Prostate gland (tissue), 2 donors: Measurements from ENCODE around the gene IL2RA. TPM values are rescaled to one million over a fixed set of nuclear protein-coding genes. Genes with fewer than 3 reads are reported as not detected.

Source experiments
- DNase-seq: peaks from one replicate; pipeline ENCODE4 v3.0.0-alpha.2; 2019; ENCODE audit warnings: low spot score
- H3K27ac ChIP-seq, 2 donors: fragments of 200-600 bp; sonication (generic); 2 replicates each; pipeline ENCODE4 v1.5.1; 2017 to 2019
- H3K27me3 ChIP-seq: fragments of 200-600 bp; sonication (generic); replicated peaks from 2 replicates; pipeline ENCODE4 v1.5.1; 2019; ENCODE audit not compliant: insufficient read depth
- H3K36me3 ChIP-seq, 2 donors: fragments of 200-600 bp; sonication (generic); 1 replicate in 1 of 2; 2 replicates in 1 of 2; pipeline versions ENCODE4 v1.5.1 to v1.8.1; 2017 to 2019
- H3K4me1 ChIP-seq: fragments of 200-600 bp; sonication (generic); replicated peaks from 2 replicates; pipeline ENCODE4 v1.5.1; 2019
- H3K4me3 ChIP-seq, 2 donors: fragments of 200-600 bp; sonication (generic); 2 replicates each; pipeline ENCODE4 v1.5.1; 2017 to 2019
- H3K9me3 ChIP-seq: fragments of 200-600 bp; sonication (generic); 2 replicates; pipeline ENCODE4 v1.5.1; 2017
- CTCF ChIP-seq, 4 experiments: fragments of 200-600 bp in 2 of 4; fragments of 450-650 bp in 2 of 4; sonication (generic) in 2 of 4; IDR thresholded peaks; 1 replicate in 3 of 4; 2 replicates in 1 of 4; pipeline ENCODE4 v1.5.1; 2016 to 2019; ENCODE audit warnings: antibody characterized with exemption in 4 of 4, mild to moderate bottlenecking in 2 of 4, moderate library complexity in 2 of 4
- POLR2A ChIP-seq: fragments of 450-650 bp; IDR thresholded peaks from one replicate; pipeline ENCODE4 v1.6.1; 2016; ENCODE audit warnings: antibody characterized with exemption, mild to moderate bottlenecking
- POLR2AphosphoS5 ChIP-seq: sonication (generic); formaldehyde crosslinking; IDR thresholded peaks from one replicate; pipeline ENCODE4 v1.6.1; 2017; ENCODE audit warnings: antibody characterized with exemption
- WGBS: methylation state at CpG from one replicate; pipeline ENCODE4 v1.1.5; 2018; 5-methylcytosine and 5-hydroxymethylcytosine counted together
- intact Hi-C: fragments of 100-400 bp; cut with DNase I; formaldehyde crosslinking; loops from one replicate; pipeline ENCODE4 v1.14.2; 2022
- total RNA-seq, 2 donors: library from RNA; depleted of rRNA; stranded (reverse); fragments of >200 nt; gene quantifications; one replicate each; pipeline ENCODE4 v1.1.0, GENCODE V29; 2016

Gene IL2RA
- total RNA-seq, 2 donors from 2014 or later: 1.9 TPM; not detected in 1

- DNase-seq: no peak
- H3K4me1 ChIP-seq: no peaks in the 10 kb centered on the region
- no peak overlapping the region for H3K4me3 ChIP-seq
- H3K9me3 ChIP-seq: no peaks in the 10 kb centered on the region
- H3K36me3 ChIP-seq: no peaks in the 10 kb centered on the region
- no peak for TF ChIP-seq POLR2AphosphoS5
- TF ChIP-seq CTCF (IDR thresholded peaks at IDR 0.05): no peak
- TF ChIP-seq POLR2A: no peak
- intact Hi-C loops: no loop called here
- H3K27me3 ChIP-seq: no peaks in the 10 kb centered on the region
- 91% methylated on average over 4 of the region's 4 CpGs for WGBS
- H3K27ac ChIP-seq: no peak overlapping the region
Observed at GRCh38 chr10:6053303-6053702, 8.9 kb downstream of the IL2RA start.

- H3K27ac ChIP-seq: no peak overlapping the region
- H3K4me3 ChIP-seq: no peak overlapping the region
- 88% methylated on average over 17 of the region's 17 CpGs for WGBS
- intact Hi-C loops: no loop called here
- H3K4me1 ChIP-seq: no peaks in the 10 kb centered on the region
- H3K36me3 ChIP-seq: no peaks in the 10 kb centered on the region
- no peaks in the 10 kb centered on the region for H3K9me3 ChIP-seq
- H3K27me3 ChIP-seq: no peaks in the 10 kb centered on the region
- TF ChIP-seq CTCF (IDR thresholded peaks at IDR 0.05) (no peak), POLR2AphosphoS5 (no peak), POLR2A (no peak)
- DNase-seq: no peak
Observed at GRCh38 chr10:6052247-6053221, 9.6 kb downstream of the IL2RA start.

GRCh38 chr10:6050801-6051445, 11.2 kb downstream of the IL2RA start:
- intact Hi-C loops: no loop called here
- no peaks in the 10 kb centered on the region for H3K9me3 ChIP-seq
- 14% methylated on average over 18 of the region's 18 CpGs for WGBS
- no peaks in the 10 kb centered on the region for H3K4me1 ChIP-seq
- no peak for TF ChIP-seq POLR2A
- peak; percentile 13 to 47 (median 36) for TF ChIP-seq CTCF (IDR thresholded peaks at IDR 0.05)
- TF ChIP-seq POLR2AphosphoS5: peak; percentile 40
- H3K27ac ChIP-seq: peak overlapping the region; percentile 53 to 63
- H3K36me3 ChIP-seq: no peaks in the 10 kb centered on the region
- peak; percentile 61 for DNase-seq
- H3K4me3 ChIP-seq: peak overlapping the region; percentile 16 to 25
- H3K27me3 ChIP-seq: no peaks in the 10 kb centered on the region

GRCh38 chr10:6049031-6049400, 13.2 kb downstream of the IL2RA start:
- DNase-seq: no peak
- Histone ChIP-seq H3K27ac (no peak overlapping the region), H3K9me3 (no peaks in the 10 kb centered on the region), H3K4me3 (no peak overlapping the region), H3K4me1 (no peaks in the 10 kb centered on the region), H3K36me3 (no peaks in the 10 kb centered on the region), H3K27me3 (no peaks in the 10 kb centered on the region)
- intact Hi-C loops: loop anchor here (5.0 kb wide), 1 partner anchor 37 kb away; no protein-coding TSS in a partner anchor
- TF ChIP-seq POLR2AphosphoS5: no peak
- no peak for TF ChIP-seq POLR2A
- WGBS: 85% methylated on average over 2 of the region's 2 CpGs

GRCh38 chr10:6048281-6049030, 13.7 kb downstream of the IL2RA start:
- Histone ChIP-seq H3K27me3 (no peaks in the 10 kb centered on the region), H3K27ac (no peak overlapping the region), H3K9me3 (no peaks in the 10 kb centered on the region), H3K4me3 (no peak overlapping the region), H3K4me1 (no peaks in the 10 kb centered on the region), H3K36me3 (no peaks in the 10 kb centered on the region)
- WGBS: 93% methylated on average over 7 of the region's 7 CpGs
- TF ChIP-seq CTCF (IDR thresholded peaks at IDR 0.05) (no peak), POLR2AphosphoS5 (no peak), POLR2A (no peak)
- DNase-seq: no peak
- intact Hi-C loops: loop anchor here (5.0 kb wide), 1 partner anchor 36 kb away; no protein-coding TSS in a partner anchor
